ENCODE results near the gene LTBP3. TPM values are rescaled to one million over a fixed set of nuclear protein-coding genes. Genes with fewer than 3 reads are reported as not detected.

Gene LTBP3
- total and polyA plus RNA-seq, 2 of the 13 experiments (the other 11 are each of a cell fraction or from before 2014, with no cell fraction given) = 12.2 to 68.1 TPM

DNA sequence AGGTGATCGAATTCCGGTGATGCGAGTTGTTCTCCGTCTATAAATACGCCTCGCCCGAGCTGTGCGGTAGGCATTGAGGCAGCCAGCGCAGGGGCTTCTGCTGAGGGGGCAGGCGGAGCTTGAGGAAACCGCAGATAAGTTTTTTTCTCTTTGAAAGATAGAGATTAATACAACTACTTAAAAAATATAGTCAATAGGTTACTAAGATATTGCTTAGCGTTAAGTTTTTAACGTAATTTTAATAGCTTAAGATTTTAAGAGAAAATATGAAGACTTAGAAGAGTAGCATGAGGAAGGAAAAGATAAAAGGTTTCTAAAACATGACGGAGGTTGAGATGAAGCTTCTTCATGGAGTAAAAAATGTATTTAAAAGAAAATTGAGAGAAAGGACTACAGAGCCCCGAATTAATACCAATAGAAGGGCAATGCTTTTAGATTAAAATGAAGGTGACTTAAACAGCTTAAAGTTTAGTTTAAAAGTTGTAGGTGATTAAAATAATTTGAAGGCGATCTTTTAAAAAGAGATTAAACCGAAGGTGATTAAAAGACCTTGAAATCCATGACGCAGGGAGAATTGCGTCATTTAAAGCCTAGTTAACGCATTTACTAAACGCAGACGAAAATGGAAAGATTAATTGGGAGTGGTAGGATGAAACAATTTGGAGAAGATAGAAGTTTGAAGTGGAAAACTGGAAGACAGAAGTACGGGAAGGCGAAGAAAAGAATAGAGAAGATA is 59.0 kb downstream of the LTBP3 start, which contains the start of gene MALAT1 (continued):
- peak; percentile 92 for TF ChIP-seq MIXL1 (CRISPR knock-in tag; IDR thresholded peaks at IDR 0.05)
- peak; percentile 48 for TF ChIP-seq ZEB1 (IDR thresholded peaks at IDR 0.05; ENCODE audit: insufficient replicate concordance, low read depth)
- TF ChIP-seq PREB (CRISPR knock-in tag; IDR thresholded peaks at IDR 0.05) = no peak
- TF ChIP-seq, protein P1, sequence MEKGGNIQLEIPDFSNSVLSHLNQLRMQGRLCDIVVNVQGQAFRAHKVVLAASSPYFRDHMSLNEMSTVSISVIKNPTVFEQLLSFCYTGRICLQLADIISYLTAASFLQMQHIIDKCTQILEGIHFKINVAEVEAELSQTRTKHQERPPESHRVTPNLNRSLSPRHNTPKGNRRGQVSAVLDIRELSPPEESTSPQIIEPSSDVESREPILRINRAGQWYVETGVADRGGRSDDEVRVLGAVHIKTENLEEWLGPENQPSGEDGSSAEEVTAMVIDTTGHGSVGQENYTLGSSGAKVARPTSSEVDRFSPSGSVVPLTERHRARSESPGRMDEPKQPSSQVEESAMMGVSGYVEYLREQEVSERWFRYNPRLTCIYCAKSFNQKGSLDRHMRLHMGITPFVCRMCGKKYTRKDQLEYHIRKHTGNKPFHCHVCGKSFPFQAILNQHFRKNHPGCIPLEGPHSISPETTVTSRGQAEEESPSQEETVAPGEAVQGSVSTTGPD (CRISPR knock-in tag; IDR thresholded peaks at IDR 0.05) = no peak
- TF ChIP-seq ZNF512B (CRISPR knock-in tag; IDR thresholded peaks at IDR 0.05; ENCODE audit: borderline replicate concordance) = no peak
- peak; percentile 59 for TF ChIP-seq RAD21 (CRISPR knock-in tag; IDR thresholded peaks at IDR 0.05)
- TF ChIP-seq ETV5 (CRISPR knock-in tag; IDR thresholded peaks at IDR 0.05; ENCODE audit: borderline replicate concordance) = peak; percentile 94
- peak; percentile 96 for TF ChIP-seq DMAP1 (CRISPR knock-in tag; IDR thresholded peaks at IDR 0.05)
- TF ChIP-seq, protein P2, sequence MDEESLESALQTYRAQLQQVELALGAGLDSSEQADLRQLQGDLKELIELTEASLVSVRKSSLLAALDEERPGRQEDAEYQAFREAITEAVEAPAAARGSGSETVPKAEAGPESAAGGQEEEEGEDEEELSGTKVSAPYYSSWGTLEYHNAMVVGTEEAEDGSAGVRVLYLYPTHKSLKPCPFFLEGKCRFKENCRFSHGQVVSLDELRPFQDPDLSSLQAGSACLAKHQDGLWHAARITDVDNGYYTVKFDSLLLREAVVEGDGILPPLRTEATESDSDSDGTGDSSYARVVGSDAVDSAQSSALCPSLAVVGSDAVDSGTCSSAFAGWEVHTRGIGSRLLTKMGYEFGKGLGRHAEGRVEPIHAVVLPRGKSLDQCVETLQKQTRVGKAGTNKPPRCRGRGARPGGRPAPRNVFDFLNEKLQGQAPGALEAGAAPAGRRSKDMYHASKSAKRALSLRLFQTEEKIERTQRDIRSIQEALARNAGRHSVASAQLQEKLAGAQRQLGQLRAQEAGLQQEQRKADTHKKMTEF (CRISPR knock-in tag; IDR thresholded peaks at IDR 0.05) = peak; percentile 86; the same call in 1 of the 2 replicates
- no peak; the same call in 1 of the 2 replicates for TF ChIP-seq ZNF264 (CRISPR knock-in tag; IDR thresholded peaks at IDR 0.05)
- no peak for TF ChIP-seq ZSCAN12 (CRISPR knock-in tag; IDR thresholded peaks at IDR 0.05)
- TF ChIP-seq KDM5B (CRISPR knock-in tag; IDR thresholded peaks at IDR 0.05; ENCODE audit: borderline replicate concordance) = no peak
- peak; percentile 96 for TF ChIP-seq ZNF580 (CRISPR knock-in tag; IDR thresholded peaks at IDR 0.05; ENCODE audit: borderline replicate concordance, low read depth)
- TF ChIP-seq IRX3 (CRISPR knock-in tag; IDR thresholded peaks at IDR 0.05; ENCODE audit: borderline replicate concordance, low read depth) = no peak; the same call in 1 of the 2 replicates
- TF ChIP-seq ZNF468 (CRISPR knock-in tag; IDR thresholded peaks at IDR 0.05) = no peak
- TF ChIP-seq ZNF33A (CRISPR knock-in tag; IDR thresholded peaks at IDR 0.05; ENCODE audit: borderline replicate concordance) = no peak
- TF ChIP-seq, protein P3, sequence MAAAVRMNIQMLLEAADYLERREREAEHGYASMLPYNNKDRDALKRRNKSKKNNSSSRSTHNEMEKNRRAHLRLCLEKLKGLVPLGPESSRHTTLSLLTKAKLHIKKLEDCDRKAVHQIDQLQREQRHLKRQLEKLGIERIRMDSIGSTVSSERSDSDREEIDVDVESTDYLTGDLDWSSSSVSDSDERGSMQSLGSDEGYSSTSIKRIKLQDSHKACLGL (CRISPR knock-in tag; IDR thresholded peaks at IDR 0.05) = no peak
- no peak for TF ChIP-seq ZSCAN29 (CRISPR knock-in tag; conservative IDR thresholded peaks at IDR 0.05)
- 0 out of 2 replicates have a peak, but pooled peaks have one; percentile 89 for TF ChIP-seq PCBP1 (IDR thresholded peaks at IDR 0.05; ENCODE audit: borderline replicate concordance, low read depth, low read length)
